H9 (cell line): ENCODE data around the gene MRPL45. TPM values are rescaled to one million over a fixed set of nuclear protein-coding genes. Genes with fewer than 3 reads are reported as not detected.

Experiments
- DNase-seq: peaks from one replicate; pipeline ENCODE4 v3.0.0-alpha.2; 2017
- H2AFZ ChIP-seq: one replicate; pipeline ENCODE4 v1.6.1; 2013; ENCODE audit warnings: mild to moderate bottlenecking, low read length, control low read depth, moderate library complexity
- H2AK5ac ChIP-seq: 2 replicates; pipeline ENCODE4 v1.6.1; 2013; ENCODE audit warnings: low read length, control low read depth, mixed read lengths; ENCODE audit not compliant: insufficient read length
- H2BK120ac ChIP-seq: one replicate; pipeline ENCODE4 v1.6.1; 2013; ENCODE audit warnings: low read depth, mild to moderate bottlenecking, low read length, control low read depth, inconsistent platforms; ENCODE audit not compliant: poor library complexity, severe bottlenecking
- H2BK12ac ChIP-seq: 2 replicates; pipeline ENCODE4 v1.6.1; 2013; ENCODE audit warnings: low read length, control low read depth, mixed read lengths, low read depth; ENCODE audit not compliant: insufficient read length
- H2BK15ac ChIP-seq: 2 replicates; pipeline ENCODE4 v1.6.1; 2013; ENCODE audit warnings: low read depth, low read length, control low read depth
- H2BK20ac ChIP-seq: one replicate; pipeline ENCODE4 v1.6.1; 2013; ENCODE audit warnings: low read depth, mild to moderate bottlenecking, low read length, control low read depth, inconsistent platforms; ENCODE audit not compliant: poor library complexity, severe bottlenecking
- H2BK5ac ChIP-seq: 2 replicates; pipeline ENCODE4 v1.6.1; 2013; ENCODE audit warnings: low read length, control low read depth, mixed read lengths; ENCODE audit not compliant: insufficient read length
- H3K14ac ChIP-seq: 2 replicates; pipeline ENCODE4 v1.6.1; 2013; ENCODE audit warnings: low read length, control low read depth; ENCODE audit not compliant: insufficient read depth
- H3K18ac ChIP-seq: 2 replicates; pipeline ENCODE4 v1.6.1; 2013; ENCODE audit warnings: low read depth, mild to moderate bottlenecking, mixed read lengths, low read length, control low read depth; ENCODE audit not compliant: insufficient read length
- H3K23ac ChIP-seq: 2 replicates; pipeline ENCODE4 v1.6.1; 2013; ENCODE audit warnings: low read length, control low read depth, mixed read lengths, low read depth; ENCODE audit not compliant: insufficient read length
- H3K23me2 ChIP-seq: 2 replicates; pipeline ENCODE4 v1.6.1; 2013; ENCODE audit warnings: low read depth, mild to moderate bottlenecking, mixed read lengths, low read length, control low read depth; ENCODE audit not compliant: insufficient read length, poor library complexity, severe bottlenecking
- H3K27ac ChIP-seq: 2 replicates; pipeline ENCODE4 v1.5.1; 2013; ENCODE audit warnings: low read length, control low read depth, mixed read lengths, low read depth; ENCODE audit not compliant: insufficient read length
- H3K27me3 ChIP-seq: 2 replicates; pipeline ENCODE4 v1.6.1; 2013; ENCODE audit warnings: low read length, control low read depth, inconsistent platforms; ENCODE audit not compliant: insufficient read depth
- H3K4ac ChIP-seq: 2 replicates; pipeline ENCODE4 v1.6.1; 2013; ENCODE audit warnings: low read depth, mild to moderate bottlenecking, control low read depth, inconsistent platforms, low read length, moderate library complexity
- H3K4me1 ChIP-seq: 2 replicates; pipeline ENCODE4 v1.6.1; 2013; ENCODE audit warnings: low read length, control low read depth, inconsistent platforms; ENCODE audit not compliant: insufficient read depth
- H3K4me2 ChIP-seq: 2 replicates; pipeline ENCODE4 v1.6.1; 2013; ENCODE audit warnings: low read length, control low read depth, mixed read lengths; ENCODE audit not compliant: insufficient read length, insufficient read depth
- H3K56ac ChIP-seq: 2 replicates; pipeline ENCODE4 v1.6.1; 2013; ENCODE audit warnings: low read depth, mild to moderate bottlenecking, mixed read lengths, low read length, control low read depth; ENCODE audit not compliant: insufficient read length
- H3K79me1 ChIP-seq: 2 replicates; pipeline ENCODE4 v1.6.1; 2013; ENCODE audit warnings: low read depth, mild to moderate bottlenecking, moderate library complexity, low read length, control low read depth, inconsistent platforms; ENCODE audit not compliant: insufficient read depth, poor library complexity, severe bottlenecking
- H3K79me2 ChIP-seq: 2 replicates; pipeline ENCODE4 v1.6.1; 2013; ENCODE audit warnings: low read length, control low read depth, inconsistent platforms; ENCODE audit not compliant: insufficient read depth
- H3K9ac ChIP-seq: 2 replicates; pipeline ENCODE4 v1.6.1; 2013; ENCODE audit warnings: low read length, control low read depth, mixed read lengths; ENCODE audit not compliant: insufficient read length; ENCODE audit errors: extremely low read depth
- H3K9me3 ChIP-seq: one replicate; pipeline ENCODE4 v1.6.1; 2013; ENCODE audit warnings: low read depth, low read length, inconsistent platforms; ENCODE audit not compliant: control insufficient read depth
- H3T11ph ChIP-seq: one replicate; pipeline ENCODE4 v1.6.1; 2013; ENCODE audit warnings: mild to moderate bottlenecking, low read length, control low read depth, inconsistent platforms
- H4K20me1 ChIP-seq: one replicate; pipeline ENCODE4 v1.6.1; 2013; ENCODE audit not compliant: control insufficient read depth, insufficient read length, insufficient read depth
- H4K5ac ChIP-seq: 2 replicates; pipeline ENCODE4 v1.6.1; 2013; ENCODE audit warnings: low read depth, mild to moderate bottlenecking, mixed read lengths, low read length, control low read depth; ENCODE audit not compliant: insufficient read length
- H4K8ac ChIP-seq: replicated peaks from 2 replicates; pipeline ENCODE4 v1.6.1; 2013; ENCODE audit warnings: low read length, control low read depth, mixed read lengths, low read depth; ENCODE audit not compliant: insufficient read length
- H4K91ac ChIP-seq: 2 replicates; pipeline ENCODE4 v1.6.1; 2013; ENCODE audit warnings: low read depth, mild to moderate bottlenecking, moderate library complexity, mixed read lengths, low read length, control low read depth; ENCODE audit not compliant: insufficient read length
- H3K27ac Mint-ChIP-seq, 3 experiments: 2 replicates in 2 of 3; 3 replicates in 1 of 3; pipeline ENCODE4 v1.8.0; 2020 to 2021; ENCODE audit warnings: mixed read lengths in 3 of 3, mild to moderate bottlenecking in 1 of 3, moderate library complexity in 1 of 3
- H3K27me3 Mint-ChIP-seq: 2 replicates; pipeline ENCODE4 v1.8.0; 2021; ENCODE audit warnings: low read depth, mild to moderate bottlenecking, moderate library complexity, mixed read lengths
- H3K36me3 Mint-ChIP-seq, 3 experiments: 2 replicates in 2 of 3; 3 replicates in 1 of 3; pipeline ENCODE4 v1.8.0; 2020 to 2021; ENCODE audit warnings: low read depth in 3 of 3, mixed read lengths in 3 of 3; ENCODE audit not compliant: insufficient read depth in 1 of 3
- H3K4me1 Mint-ChIP-seq, 2 experiments: 2 replicates each; pipeline ENCODE4 v1.8.0; 2020; ENCODE audit warnings: mixed read lengths in 2 of 2
- H3K4me3 Mint-ChIP-seq, 2 experiments: 2 replicates in 1 of 2; 3 replicates in 1 of 2; pipeline ENCODE4 v1.8.0; 2020 to 2021; ENCODE audit warnings: mild to moderate bottlenecking in 2 of 2, mixed read lengths in 2 of 2, moderate library complexity in 1 of 2
- H3K9me3 Mint-ChIP-seq, 2 experiments: 2 replicates in 1 of 2; 3 replicates in 1 of 2; pipeline ENCODE4 v1.8.0; 2020; ENCODE audit warnings: mild to moderate bottlenecking in 2 of 2, mixed read lengths in 2 of 2, moderate library complexity in 1 of 2
- CTCF ChIP-seq: fragments of 200-600 bp; sonication (generic); conservative IDR thresholded peaks from 3 replicates; pipeline ENCODE4 v1.8.0; 2021; ENCODE audit warnings: antibody characterized with exemption, mild to moderate bottlenecking
- WGBS: extraction: QIAGEN DNeasy Blood & Tissue Kit; methylation state at CpG from one replicate; pipeline ENCODE4 v1.1.7; 2013; ENCODE audit warnings: missing lambda C conversion rate, low lambda C conversion rate, mixed read lengths; ENCODE audit not compliant: insufficient read length; ENCODE audit errors: extremely low coverage; 5-methylcytosine and 5-hydroxymethylcytosine counted together
- total RNA-seq: library from RNA; stranded (reverse); gene quantifications from 2 replicates; pipeline ENCODE4 v1.2.1, GENCODE V29; 2021

Gene MRPL45
- total RNA-seq, 1 experiment from 2014 or later: 59.9 TPM

GRCh38 chr17:38332735-38333134 lies 35.8 kb downstream of the MRPL45 start:
- no peaks in the 10 kb centered on the region for H3K27me3 ChIP-seq
- Mint-ChIP-seq H3K27me3 (no peaks in the 10 kb centered on the region; the same call in none of the 2 replicates), H3K9me3 (no peaks in the 10 kb centered on the region), H3K4me3 (no peak overlapping the region), H3K36me3 (no peaks in the 10 kb centered on the region), H3K4me1 (peaks cover 14 to 27% of the 10 kb centered on the region in 2 experiments), H3K27ac (no peak overlapping the region)
- no peak overlapping the region for H2AFZ ChIP-seq
- H3T11ph ChIP-seq: no peak overlapping the region
- TF ChIP-seq CTCF: no peak
- no peak overlapping the region for H3K18ac ChIP-seq
- H3K79me2 ChIP-seq: no peaks in the 10 kb centered on the region
- H4K8ac ChIP-seq: no peak overlapping the region
- H2BK5ac ChIP-seq: no peak overlapping the region
- no peak overlapping the region for H2BK15ac ChIP-seq
- DNase-seq: no peak
- H2AK5ac ChIP-seq: no peak overlapping the region
- no peak overlapping the region for H2BK120ac ChIP-seq
- no peaks in the 10 kb centered on the region for H3K23me2 ChIP-seq
- no peak overlapping the region for H3K9ac ChIP-seq
- no peak overlapping the region for H3K27ac ChIP-seq
- no CpG with 5 or more reads among the region's 7 CpGs for WGBS
- H3K9me3 ChIP-seq: no peaks in the 10 kb centered on the region
- no peaks in the 10 kb centered on the region for H3K4me1 ChIP-seq
- H4K91ac ChIP-seq: no peak overlapping the region
- no peak overlapping the region for H2BK20ac ChIP-seq
- H4K5ac ChIP-seq: no peak overlapping the region
- H3K14ac ChIP-seq: no peak overlapping the region
- no peak overlapping the region for H3K23ac ChIP-seq
- no peak overlapping the region for H2BK12ac ChIP-seq
- H3K79me1 ChIP-seq: no peaks in the 10 kb centered on the region
- H3K4ac ChIP-seq: no peak overlapping the region
- H3K4me2 ChIP-seq: no peak overlapping the region
- no peak overlapping the region for H3K56ac ChIP-seq
- H4K20me1 ChIP-seq: no peaks in the 10 kb centered on the region
